GM23338 (cell line): ENCODE measurements around the gene SUSD1. TPM values are rescaled to one million over a fixed set of nuclear protein-coding genes. Genes with fewer than 3 reads are reported as not detected.

Experiments
- ATAC-seq: fragments of 200-7000 bp; cut with Tn5 transposase; 3 replicates; pipeline ENCODE4 v1.9.1; 2020
- DNase-seq: peaks from one replicate; pipeline ENCODE4 v3.0.0-alpha.2; 2015; ENCODE audit warnings: low spot score
- H2AFZ ChIP-seq: fragments of 200-600 bp; sonication (generic); 2 replicates; pipeline ENCODE4 v1.8.0; 2016; ENCODE audit warnings: antibody characterized with exemption, mild to moderate bottlenecking, moderate library complexity
- H3F3A ChIP-seq: fragments of 200-600 bp; sonication (generic); replicated peaks from 2 replicates; pipeline ENCODE4 v1.8.0; 2017; ENCODE audit warnings: antibody characterized with exemption, mixed run types, low read depth
- H3K27ac ChIP-seq: fragments of 200-600 bp; sonication (generic); 2 replicates; pipeline ENCODE4 v1.6.1; 2016; ENCODE audit warnings: low read depth
- H3K27me3 ChIP-seq: fragments of 200-600 bp; sonication (generic); 2 replicates; pipeline ENCODE4 v1.8.0; 2016; ENCODE audit warnings: mild to moderate bottlenecking, mixed run types, moderate library complexity; ENCODE audit not compliant: insufficient read depth
- H3K36me3 ChIP-seq: fragments of 200-600 bp; sonication (generic); 2 replicates; pipeline ENCODE4 v1.8.0; 2016; ENCODE audit warnings: mild to moderate bottlenecking; ENCODE audit not compliant: insufficient read depth
- H3K4me1 ChIP-seq: fragments of 200-600 bp; sonication (generic); 2 replicates; pipeline ENCODE4 v1.8.0; 2016; ENCODE audit warnings: mild to moderate bottlenecking, moderate library complexity; ENCODE audit not compliant: insufficient read depth
- H3K4me2 ChIP-seq: fragments of 200-600 bp; sonication (generic); 2 replicates; pipeline ENCODE4 v1.7.1; 2017; ENCODE audit warnings: mixed run types
- H3K4me3 ChIP-seq: fragments of 200-600 bp; sonication (generic); 2 replicates; pipeline ENCODE4 v1.6.1; 2016; ENCODE audit warnings: mixed run types
- H3K79me2 ChIP-seq: fragments of 200-600 bp; sonication (generic); replicated peaks from 2 replicates; pipeline ENCODE4 v1.8.0; 2017; ENCODE audit warnings: mild to moderate bottlenecking; ENCODE audit not compliant: insufficient read depth
- H3K9me2 ChIP-seq: fragments of 200-600 bp; sonication (generic); 2 replicates; pipeline ENCODE4 v1.8.0; 2017; ENCODE audit not compliant: insufficient read depth
- H4K20me1 ChIP-seq: fragments of 200-600 bp; sonication (generic); replicated peaks from 2 replicates; pipeline ENCODE4 v1.8.0; 2017; ENCODE audit warnings: mild to moderate bottlenecking; ENCODE audit not compliant: insufficient read depth
- H3K27ac Mint-ChIP-seq: 2 replicates; pipeline ENCODE4 v1.8.0; 2020; ENCODE audit warnings: inconsistent platforms, mild to moderate bottlenecking, moderate library complexity, mixed read lengths
- H3K27me3 Mint-ChIP-seq: 3 replicates; pipeline ENCODE4 v1.8.0; 2022; ENCODE audit warnings: low read depth, mild to moderate bottlenecking, moderate library complexity, mixed read lengths, inconsistent platforms; ENCODE audit not compliant: insufficient read depth, poor library complexity
- H3K36me3 Mint-ChIP-seq: 3 replicates; pipeline ENCODE4 v1.8.0; 2021; ENCODE audit warnings: low read depth, mild to moderate bottlenecking, inconsistent platforms, moderate library complexity, mixed read lengths
- H3K4me1 Mint-ChIP-seq: 3 replicates; pipeline ENCODE4 v1.8.0; 2020; ENCODE audit warnings: mild to moderate bottlenecking, inconsistent platforms, mixed read lengths
- H3K4me3 Mint-ChIP-seq: 3 replicates; pipeline ENCODE4 v1.8.0; 2021; ENCODE audit warnings: moderate library complexity, mild to moderate bottlenecking, inconsistent platforms, mixed read lengths
- H3K9me3 Mint-ChIP-seq: 3 replicates; pipeline ENCODE4 v1.8.0; 2020; ENCODE audit warnings: moderate library complexity, mild to moderate bottlenecking, inconsistent platforms, mixed read lengths
- CREB1 ChIP-seq: fragments of 250-450 bp; sonication (Bioruptor Pico); IDR thresholded peaks from 2 replicates; pipeline ENCODE4 v1.5.0; 2020; ENCODE audit warnings: low read depth, mild to moderate bottlenecking, moderate library complexity
- EZH2 ChIP-seq: fragments of 200-600 bp; sonication (generic); IDR thresholded peaks from one replicate; pipeline ENCODE4 v1.8.0; 2017; ENCODE audit warnings: antibody characterized with exemption, mild to moderate bottlenecking, low read depth; ENCODE audit not compliant: unreplicated experiment
- EZH2phosphoT487 ChIP-seq: fragments of 200-600 bp; sonication (generic); IDR thresholded peaks from one replicate; pipeline ENCODE4 v1.8.1; 2018; ENCODE audit warnings: antibody characterized with exemption; ENCODE audit not compliant: unreplicated experiment
- JUNB ChIP-seq: IDR thresholded peaks from one replicate; pipeline ENCODE4 v1.6.1; 2016; ENCODE audit warnings: antibody characterized with exemption; ENCODE audit not compliant: unreplicated experiment
- NANOG ChIP-seq: IDR thresholded peaks from 2 replicates; pipeline ENCODE4 v1.6.1; 2016; ENCODE audit warnings: antibody characterized with exemption, borderline replicate concordance
- POLR2AphosphoS5 ChIP-seq: IDR thresholded peaks from 2 replicates; pipeline ENCODE4 v1.6.1; 2016; ENCODE audit warnings: antibody characterized with exemption, low read depth
- STAT1 ChIP-seq: IDR thresholded peaks from one replicate; pipeline ENCODE4 v1.6.1; 2016; ENCODE audit warnings: antibody characterized with exemption; ENCODE audit not compliant: unreplicated experiment
- ZNF114 ChIP-seq: fragments of 250-450 bp; sonication (Bioruptor Pico); IDR thresholded peaks from 2 replicates; pipeline ENCODE4 v1.5.0; 2020; ENCODE audit warnings: mild to moderate bottlenecking, moderate library complexity
- ZNF331 ChIP-seq: fragments of 250-450 bp; sonication (Bioruptor Pico); IDR thresholded peaks from 2 replicates; pipeline ENCODE4 v1.5.0; 2020; ENCODE audit warnings: low read depth, mild to moderate bottlenecking, moderate library complexity
- polyA plus RNA-seq: library from polyadenylated mRNA; unstranded; fragments of >200 nt; fragmentation: Nextera tagmentation; extraction: Ambion mirVana; gene quantifications from 2 replicates; pipeline ENCODE4 v1.2.1, GENCODE V29; 2016
- total RNA-seq: library from RNA; depleted of rRNA; stranded (reverse); fragments of >200 nt; shearing (Covaris generic); gene quantifications from 2 replicates; pipeline ENCODE4 v1.2.3, GENCODE V29; 2014
- TF ChIP-seq, protein P1 (sequence below): IDR thresholded peaks from one replicate; pipeline ENCODE4 v1.6.1; 2018; ENCODE audit warnings: antibody characterized with exemption; ENCODE audit not compliant: unreplicated experiment
- TF ChIP-seq, protein P2 (sequence below), 2 experiments: fragments of 200-600 bp in 1 of 2; sonication (generic) in 1 of 2; conservative IDR thresholded peaks; 2 replicates each; pipeline versions ENCODE4 v1.5.1 to v1.6.1; 2016 to 2017; ENCODE audit warnings: antibody characterized with exemption in 2 of 2, low read depth in 2 of 2, mild to moderate bottlenecking in 2 of 2, moderate library complexity in 1 of 2
- TF ChIP-seq, protein P3 (sequence below): IDR thresholded peaks from 2 replicates; pipeline ENCODE4 v1.6.1; 2016; ENCODE audit warnings: antibody characterized with exemption
- TF ChIP-seq, protein P4 (sequence below): fragments of 250-450 bp; sonication (Bioruptor Pico); IDR thresholded peaks from 2 replicates; pipeline ENCODE4 v1.5.0; 2020; ENCODE audit warnings: mild to moderate bottlenecking, moderate library complexity

Gene SUSD1
- total and polyA plus RNA-seq, 2 experiments from 2014 or later = 1.2 to 6.4 TPM

DNA sequence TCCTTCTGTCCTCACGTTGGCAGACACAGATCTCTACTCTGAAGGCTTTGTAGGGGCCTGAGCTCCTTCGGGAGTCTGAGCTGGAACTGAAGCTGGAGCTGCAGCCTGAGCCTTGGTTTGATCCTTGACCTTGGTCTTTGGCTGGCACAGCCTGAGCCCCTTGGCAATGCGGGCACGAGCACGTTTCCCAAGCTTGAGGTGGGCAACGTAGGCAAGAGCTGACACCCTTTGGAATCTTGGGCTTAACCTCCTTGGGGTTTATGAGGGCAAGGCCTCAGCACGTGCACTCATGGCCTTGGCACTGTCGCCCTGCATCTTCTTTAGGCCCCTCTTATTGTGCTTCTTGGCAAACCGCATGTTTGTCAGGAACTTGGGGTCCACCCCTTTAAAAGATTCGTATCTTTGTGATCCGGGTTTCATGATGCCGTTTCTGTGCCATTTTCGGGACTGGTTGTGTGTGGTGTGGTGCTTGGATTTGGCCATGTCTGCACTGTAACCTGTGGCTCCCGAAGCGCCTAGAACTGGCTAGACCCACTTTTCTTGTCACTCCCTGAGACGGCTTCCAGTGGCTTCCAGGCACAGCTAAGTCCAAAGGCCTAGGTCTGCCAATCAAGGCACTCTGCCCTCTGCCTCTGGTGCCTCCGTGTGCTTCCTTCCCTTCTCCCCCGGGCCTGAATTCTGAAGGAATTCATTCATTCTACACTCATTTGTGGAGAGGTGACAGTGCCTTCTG is 1.4 kb downstream of the SUSD1 start:
- Mint-ChIP-seq H3K36me3 (no peaks in the 10 kb centered on the region), H3K27me3 (peaks cover 31% of the 10 kb centered on the region), H3K4me3 (peak overlapping the region; percentile 78), H3K27ac (no peak overlapping the region), H3K4me1 (peaks cover 42% of the 10 kb centered on the region), H3K9me3 (no peaks in the 10 kb centered on the region)
- H3K4me3 ChIP-seq = peak overlapping the region; percentile 96; the same call in 1 of the 2 replicates
- TF ChIP-seq, protein P1, sequence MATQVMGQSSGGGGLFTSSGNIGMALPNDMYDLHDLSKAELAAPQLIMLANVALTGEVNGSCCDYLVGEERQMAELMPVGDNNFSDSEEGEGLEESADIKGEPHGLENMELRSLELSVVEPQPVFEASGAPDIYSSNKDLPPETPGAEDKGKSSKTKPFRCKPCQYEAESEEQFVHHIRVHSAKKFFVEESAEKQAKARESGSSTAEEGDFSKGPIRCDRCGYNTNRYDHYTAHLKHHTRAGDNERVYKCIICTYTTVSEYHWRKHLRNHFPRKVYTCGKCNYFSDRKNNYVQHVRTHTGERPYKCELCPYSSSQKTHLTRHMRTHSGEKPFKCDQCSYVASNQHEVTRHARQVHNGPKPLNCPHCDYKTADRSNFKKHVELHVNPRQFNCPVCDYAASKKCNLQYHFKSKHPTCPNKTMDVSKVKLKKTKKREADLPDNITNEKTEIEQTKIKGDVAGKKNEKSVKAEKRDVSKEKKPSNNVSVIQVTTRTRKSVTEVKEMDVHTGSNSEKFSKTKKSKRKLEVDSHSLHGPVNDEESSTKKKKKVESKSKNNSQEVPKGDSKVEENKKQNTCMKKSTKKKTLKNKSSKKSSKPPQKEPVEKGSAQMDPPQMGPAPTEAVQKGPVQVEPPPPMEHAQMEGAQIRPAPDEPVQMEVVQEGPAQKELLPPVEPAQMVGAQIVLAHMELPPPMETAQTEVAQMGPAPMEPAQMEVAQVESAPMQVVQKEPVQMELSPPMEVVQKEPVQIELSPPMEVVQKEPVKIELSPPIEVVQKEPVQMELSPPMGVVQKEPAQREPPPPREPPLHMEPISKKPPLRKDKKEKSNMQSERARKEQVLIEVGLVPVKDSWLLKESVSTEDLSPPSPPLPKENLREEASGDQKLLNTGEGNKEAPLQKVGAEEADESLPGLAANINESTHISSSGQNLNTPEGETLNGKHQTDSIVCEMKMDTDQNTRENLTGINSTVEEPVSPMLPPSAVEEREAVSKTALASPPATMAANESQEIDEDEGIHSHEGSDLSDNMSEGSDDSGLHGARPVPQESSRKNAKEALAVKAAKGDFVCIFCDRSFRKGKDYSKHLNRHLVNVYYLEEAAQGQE = no peak
- TF ChIP-seq ZNF331 (CRISPR knock-in tag) (no peak), ZNF114 (CRISPR knock-in tag) (no peak), EZH2 (no peak), POLR2AphosphoS5 (no peak), STAT1 (no peak), NANOG (no peak), JUNB (no peak), EZH2phosphoT487 (no peak), CREB1 (CRISPR knock-in tag) (no peak)
- TF ChIP-seq, protein P2, sequence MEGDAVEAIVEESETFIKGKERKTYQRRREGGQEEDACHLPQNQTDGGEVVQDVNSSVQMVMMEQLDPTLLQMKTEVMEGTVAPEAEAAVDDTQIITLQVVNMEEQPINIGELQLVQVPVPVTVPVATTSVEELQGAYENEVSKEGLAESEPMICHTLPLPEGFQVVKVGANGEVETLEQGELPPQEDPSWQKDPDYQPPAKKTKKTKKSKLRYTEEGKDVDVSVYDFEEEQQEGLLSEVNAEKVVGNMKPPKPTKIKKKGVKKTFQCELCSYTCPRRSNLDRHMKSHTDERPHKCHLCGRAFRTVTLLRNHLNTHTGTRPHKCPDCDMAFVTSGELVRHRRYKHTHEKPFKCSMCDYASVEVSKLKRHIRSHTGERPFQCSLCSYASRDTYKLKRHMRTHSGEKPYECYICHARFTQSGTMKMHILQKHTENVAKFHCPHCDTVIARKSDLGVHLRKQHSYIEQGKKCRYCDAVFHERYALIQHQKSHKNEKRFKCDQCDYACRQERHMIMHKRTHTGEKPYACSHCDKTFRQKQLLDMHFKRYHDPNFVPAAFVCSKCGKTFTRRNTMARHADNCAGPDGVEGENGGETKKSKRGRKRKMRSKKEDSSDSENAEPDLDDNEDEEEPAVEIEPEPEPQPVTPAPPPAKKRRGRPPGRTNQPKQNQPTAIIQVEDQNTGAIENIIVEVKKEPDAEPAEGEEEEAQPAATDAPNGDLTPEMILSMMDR (conservative IDR thresholded peaks at IDR 0.05; ENCODE audit: low read depth in 2 of 2) = no peak
- TF ChIP-seq, protein P3, sequence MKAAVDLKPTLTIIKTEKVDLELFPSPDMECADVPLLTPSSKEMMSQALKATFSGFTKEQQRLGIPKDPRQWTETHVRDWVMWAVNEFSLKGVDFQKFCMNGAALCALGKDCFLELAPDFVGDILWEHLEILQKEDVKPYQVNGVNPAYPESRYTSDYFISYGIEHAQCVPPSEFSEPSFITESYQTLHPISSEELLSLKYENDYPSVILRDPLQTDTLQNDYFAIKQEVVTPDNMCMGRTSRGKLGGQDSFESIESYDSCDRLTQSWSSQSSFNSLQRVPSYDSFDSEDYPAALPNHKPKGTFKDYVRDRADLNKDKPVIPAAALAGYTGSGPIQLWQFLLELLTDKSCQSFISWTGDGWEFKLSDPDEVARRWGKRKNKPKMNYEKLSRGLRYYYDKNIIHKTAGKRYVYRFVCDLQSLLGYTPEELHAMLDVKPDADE = no peak
- TF ChIP-seq, protein P4, sequence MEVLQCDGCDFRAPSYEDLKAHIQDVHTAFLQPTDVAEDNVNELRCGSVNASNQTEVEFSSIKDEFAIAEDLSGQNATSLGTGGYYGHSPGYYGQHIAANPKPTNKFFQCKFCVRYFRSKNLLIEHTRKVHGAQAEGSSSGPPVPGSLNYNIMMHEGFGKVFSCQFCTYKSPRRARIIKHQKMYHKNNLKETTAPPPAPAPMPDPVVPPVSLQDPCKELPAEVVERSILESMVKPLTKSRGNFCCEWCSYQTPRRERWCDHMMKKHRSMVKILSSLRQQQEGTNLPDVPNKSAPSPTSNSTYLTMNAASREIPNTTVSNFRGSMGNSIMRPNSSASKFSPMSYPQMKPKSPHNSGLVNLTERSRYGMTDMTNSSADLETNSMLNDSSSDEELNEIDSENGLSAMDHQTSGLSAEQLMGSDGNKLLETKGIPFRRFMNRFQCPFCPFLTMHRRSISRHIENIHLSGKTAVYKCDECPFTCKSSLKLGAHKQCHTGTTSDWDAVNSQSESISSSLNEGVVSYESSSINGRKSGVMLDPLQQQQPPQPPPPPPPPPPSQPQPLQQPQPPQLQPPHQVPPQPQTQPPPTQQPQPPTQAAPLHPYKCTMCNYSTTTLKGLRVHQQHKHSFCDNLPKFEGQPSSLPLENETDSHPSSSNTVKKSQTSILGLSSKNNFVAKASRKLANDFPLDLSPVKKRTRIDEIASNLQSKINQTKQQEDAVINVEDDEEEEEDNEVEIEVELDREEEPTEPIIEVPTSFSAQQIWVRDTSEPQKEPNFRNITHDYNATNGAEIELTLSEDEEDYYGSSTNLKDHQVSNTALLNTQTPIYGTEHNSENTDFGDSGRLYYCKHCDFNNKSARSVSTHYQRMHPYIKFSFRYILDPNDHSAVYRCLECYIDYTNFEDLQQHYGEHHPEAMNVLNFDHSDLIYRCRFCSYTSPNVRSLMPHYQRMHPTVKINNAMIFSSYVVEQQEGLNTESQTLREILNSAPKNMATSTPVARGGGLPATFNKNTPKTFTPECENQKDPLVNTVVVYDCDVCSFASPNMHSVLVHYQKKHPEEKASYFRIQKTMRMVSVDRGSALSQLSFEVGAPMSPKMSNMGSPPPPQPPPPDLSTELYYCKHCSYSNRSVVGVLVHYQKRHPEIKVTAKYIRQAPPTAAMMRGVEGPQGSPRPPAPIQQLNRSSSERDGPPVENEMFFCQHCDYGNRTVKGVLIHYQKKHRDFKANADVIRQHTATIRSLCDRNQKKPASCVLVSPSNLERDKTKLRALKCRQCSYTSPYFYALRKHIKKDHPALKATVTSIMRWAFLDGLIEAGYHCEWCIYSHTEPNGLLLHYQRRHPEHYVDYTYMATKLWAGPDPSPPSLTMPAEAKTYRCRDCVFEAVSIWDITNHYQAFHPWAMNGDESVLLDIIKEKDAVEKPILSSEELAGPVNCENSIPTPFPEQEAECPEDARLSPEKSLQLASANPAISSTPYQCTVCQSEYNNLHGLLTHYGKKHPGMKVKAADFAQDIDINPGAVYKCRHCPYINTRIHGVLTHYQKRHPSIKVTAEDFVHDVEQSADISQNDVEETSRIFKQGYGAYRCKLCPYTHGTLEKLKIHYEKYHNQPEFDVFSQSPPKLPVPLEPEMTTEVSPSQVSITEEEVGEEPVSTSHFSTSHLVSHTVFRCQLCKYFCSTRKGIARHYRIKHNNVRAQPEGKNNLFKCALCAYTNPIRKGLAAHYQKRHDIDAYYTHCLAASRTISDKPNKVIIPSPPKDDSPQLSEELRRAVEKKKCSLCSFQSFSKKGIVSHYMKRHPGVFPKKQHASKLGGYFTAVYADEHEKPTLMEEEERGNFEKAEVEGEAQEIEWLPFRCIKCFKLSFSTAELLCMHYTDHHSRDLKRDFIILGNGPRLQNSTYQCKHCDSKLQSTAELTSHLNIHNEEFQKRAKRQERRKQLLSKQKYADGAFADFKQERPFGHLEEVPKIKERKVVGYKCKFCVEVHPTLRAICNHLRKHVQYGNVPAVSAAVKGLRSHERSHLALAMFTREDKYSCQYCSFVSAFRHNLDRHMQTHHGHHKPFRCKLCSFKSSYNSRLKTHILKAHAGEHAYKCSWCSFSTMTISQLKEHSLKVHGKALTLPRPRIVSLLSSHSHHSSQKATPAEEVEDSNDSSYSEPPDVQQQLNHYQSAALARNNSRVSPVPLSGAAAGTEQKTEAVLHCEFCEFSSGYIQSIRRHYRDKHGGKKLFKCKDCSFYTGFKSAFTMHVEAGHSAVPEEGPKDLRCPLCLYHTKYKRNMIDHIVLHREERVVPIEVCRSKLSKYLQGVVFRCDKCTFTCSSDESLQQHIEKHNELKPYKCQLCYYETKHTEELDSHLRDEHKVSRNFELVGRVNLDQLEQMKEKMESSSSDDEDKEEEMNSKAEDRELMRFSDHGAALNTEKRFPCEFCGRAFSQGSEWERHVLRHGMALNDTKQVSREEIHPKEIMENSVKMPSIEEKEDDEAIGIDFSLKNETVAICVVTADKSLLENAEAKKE (CRISPR knock-in tag) = no peak
- peak overlapping the region; percentile 93 for H2AFZ ChIP-seq
- H3K4me1 ChIP-seq = peaks cover 5% of the 10 kb centered on the region
- H3K79me2 ChIP-seq = no peaks in the 10 kb centered on the region
- H3K4me2 ChIP-seq = peak overlapping the region; percentile 82; the same call in 1 of the 2 replicates
- H3K27ac ChIP-seq = no peak overlapping the region
- ATAC-seq = no peak
- H3F3A ChIP-seq = 0 out of 2 replicates have a peak, but pooled peaks cover 4% of the 10 kb centered on the region
- no peaks in the 10 kb centered on the region for H3K36me3 ChIP-seq
- 0 out of 2 replicates have a peak, but pooled peaks cover 7% of the 10 kb centered on the region for H3K9me2 ChIP-seq
- H4K20me1 ChIP-seq = no peaks in the 10 kb centered on the region
- peaks cover 41% of the 10 kb centered on the region for H3K27me3 ChIP-seq
- no peak for DNase-seq
